Gastroesophageal sphincter (tissue), 4 donors: ENCODE data around the gene KIF1A. TPM values are rescaled to one million over a fixed set of nuclear protein-coding genes. Genes with fewer than 3 reads are reported as not detected.

Experiments
- ATAC-seq: fragments of 150-250 bp; one replicate; pipeline ENCODE4 v1.9.1; 2016; ENCODE audit warnings: mild to moderate bottlenecking, moderate library complexity
- H3K27ac ChIP-seq, 4 donors: fragments of 200-600 bp; sonication (generic) in 3 of 4; 1 replicate in 3 of 4; 2 replicates in 1 of 4; pipeline ENCODE4 v1.5.1; 2016 to 2019
- H3K27me3 ChIP-seq: fragments of 200-600 bp; sonication (generic); one replicate; pipeline ENCODE4 v1.5.1; 2019
- H3K36me3 ChIP-seq, 2 donors: fragments of 200-600 bp; sonication (generic); one replicate each; pipeline ENCODE4 v1.5.1; 2019; ENCODE audit warnings: control low read depth in 1 of 2
- H3K4me1 ChIP-seq, 3 donors: fragments of 200-600 bp; sonication (generic); 1 replicate in 2 of 3; 2 replicates in 1 of 3; pipeline ENCODE4 v1.5.1; 2016 to 2019; ENCODE audit warnings: control low read depth in 2 of 3
- H3K4me3 ChIP-seq, 2 donors: fragments of 200-600 bp; sonication (generic); one replicate each; pipeline ENCODE4 v1.5.1; 2019; ENCODE audit warnings: mild to moderate bottlenecking in 1 of 2, moderate library complexity in 1 of 2
- H3K9me3 ChIP-seq, 3 donors: fragments of 200-600 bp; sonication (generic); one replicate each; pipeline ENCODE4 v1.5.1; 2017 to 2019; ENCODE audit warnings: control low read depth in 2 of 3
- EP300 ChIP-seq: sonication (generic); formaldehyde crosslinking; IDR thresholded peaks from one replicate; pipeline ENCODE4 v1.6.1; 2017; ENCODE audit warnings: antibody characterized with exemption, mild to moderate bottlenecking
- POLR2A ChIP-seq, 2 donors: fragments of 450-650 bp; IDR thresholded peaks; one replicate each; pipeline ENCODE4 v1.6.1; 2017; ENCODE audit warnings: antibody characterized with exemption in 2 of 2, mild to moderate bottlenecking in 2 of 2, moderate library complexity in 1 of 2
- POLR2AphosphoS5 ChIP-seq: sonication (generic); formaldehyde crosslinking; IDR thresholded peaks from one replicate; pipeline ENCODE4 v1.6.1; 2017; ENCODE audit warnings: antibody characterized with exemption
- WGBS, 2 donors: methylation state at CpG; one replicate each; pipeline ENCODE4 v1.1.5; 2018; ENCODE audit warnings: low coverage in 1 of 2; 5-methylcytosine and 5-hydroxymethylcytosine counted together
- small RNA-seq, 4 donors: library from RNA; depleted of rRNA; stranded (forward); fragments of <200 nt; gene quantifications; one replicate each; pipeline ENCODE3, GENCODE V24; 2016
- total RNA-seq, 4 donors: library from RNA; depleted of rRNA; stranded (reverse); fragments of >200 nt; gene quantifications; one replicate each; pipeline ENCODE4 v1.1.0, GENCODE V29; 2016
- TF ChIP-seq, protein P1 (sequence below), 4 experiments: fragments of 200-600 bp in 2 of 4; fragments of 450-650 bp in 2 of 4; sonication (generic) in 1 of 4; IDR thresholded peaks; one replicate each; pipeline ENCODE4 v1.5.1; 2017 to 2019; ENCODE audit warnings: antibody characterized with exemption in 4 of 4, mild to moderate bottlenecking in 2 of 4, moderate library complexity in 2 of 4

Gene KIF1A
- total RNA-seq, 4 donors from 2014 or later, result 0.62 to 2.3 (median 1.6) TPM

- Histone ChIP-seq H3K27me3 (peaks cover 63% of the 10 kb centered on the region), H3K9me3 (peaks cover 0 to 2% (median 0%) of the 10 kb centered on the region in 3 donors), H3K27ac (no peak overlapping the region), H3K4me3 (no peak overlapping the region), H3K36me3 (no peaks in the 10 kb centered on the region), H3K4me1 (peaks cover 0 to 7% (median 0%) of the 10 kb centered on the region in 3 donors)
- no peak for ATAC-seq
- TF ChIP-seq POLR2AphosphoS5 (no peak), EP300 (no peak), POLR2A (IDR thresholded peaks at IDR 0.05) (no peak)
- TF ChIP-seq, protein P1, sequence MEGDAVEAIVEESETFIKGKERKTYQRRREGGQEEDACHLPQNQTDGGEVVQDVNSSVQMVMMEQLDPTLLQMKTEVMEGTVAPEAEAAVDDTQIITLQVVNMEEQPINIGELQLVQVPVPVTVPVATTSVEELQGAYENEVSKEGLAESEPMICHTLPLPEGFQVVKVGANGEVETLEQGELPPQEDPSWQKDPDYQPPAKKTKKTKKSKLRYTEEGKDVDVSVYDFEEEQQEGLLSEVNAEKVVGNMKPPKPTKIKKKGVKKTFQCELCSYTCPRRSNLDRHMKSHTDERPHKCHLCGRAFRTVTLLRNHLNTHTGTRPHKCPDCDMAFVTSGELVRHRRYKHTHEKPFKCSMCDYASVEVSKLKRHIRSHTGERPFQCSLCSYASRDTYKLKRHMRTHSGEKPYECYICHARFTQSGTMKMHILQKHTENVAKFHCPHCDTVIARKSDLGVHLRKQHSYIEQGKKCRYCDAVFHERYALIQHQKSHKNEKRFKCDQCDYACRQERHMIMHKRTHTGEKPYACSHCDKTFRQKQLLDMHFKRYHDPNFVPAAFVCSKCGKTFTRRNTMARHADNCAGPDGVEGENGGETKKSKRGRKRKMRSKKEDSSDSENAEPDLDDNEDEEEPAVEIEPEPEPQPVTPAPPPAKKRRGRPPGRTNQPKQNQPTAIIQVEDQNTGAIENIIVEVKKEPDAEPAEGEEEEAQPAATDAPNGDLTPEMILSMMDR (IDR thresholded peaks at IDR 0.05), result no peak
- WGBS, 2 donors, result 56 to 68% methylated on average over 5 to 7 of the region's 7 CpGs
Measured at GRCh38 chr2:240670402-240670801, 149.6 kb downstream of the KIF1A start.

- Histone ChIP-seq H3K4me1 (no peaks in the 10 kb centered on the region), H3K27me3 (peaks cover 56% of the 10 kb centered on the region), H3K4me3 (no peak overlapping the region), H3K27ac (no peak overlapping the region), H3K36me3 (no peaks in the 10 kb centered on the region), H3K9me3 (peaks cover 0 to 19% (median 0%) of the 10 kb centered on the region in 3 donors)
- no peak for TF ChIP-seq EP300
- no peak for TF ChIP-seq POLR2AphosphoS5
- no peak for TF ChIP-seq POLR2A (IDR thresholded peaks at IDR 0.05)
- TF ChIP-seq, protein P1 (IDR thresholded peaks at IDR 0.05), result no peak
- ATAC-seq, result no peak
- WGBS, 2 donors, result 71 to 100% methylated on average over 1 of the region's 1 CpG
Measured at GRCh38 chr2:240664622-240665021, 155.4 kb downstream of the KIF1A start.

Small RNAs within 50 kb of the gene (small RNA-seq; reads per million reads assigned to genes)
- gene AC011298.3, result 0 reads per million in 4 donors

Other genes starting within 250 kb of the KIF1A start
- gene CAPN10, start 233.5 kb downstream of the KIF1A start, total RNA-seq, result 10 to 100 TPM; 19.2 to 34.7 (median 23.2) TPM
- 1 to 10 TPM in 3 of 4 donors, under 1 TPM in 1; 0.93 to 2.3 (median 1.9) TPM for gene GPR35, start 194.7 kb downstream of the KIF1A start, total RNA-seq
- not detected for gene AQP12B, start 137.3 kb downstream of the KIF1A start, total RNA-seq
- not detected for gene AQP12A, start 128.4 kb downstream of the KIF1A start, total RNA-seq
- gene AGXT, start 48.6 kb upstream of the KIF1A start, total RNA-seq, result not detected
- 1 to 10 TPM in 1 of 4 donors, under 1 TPM in 2, not detected in 1; 0.27 to 9.7 (median 0.77) TPM for gene MAB21L4, start 75.9 kb upstream of the KIF1A start, total RNA-seq
- gene CROCC2, start 86.1 kb upstream of the KIF1A start, total RNA-seq, result not detected
- gene SNED1, start 178.4 kb upstream of the KIF1A start, total RNA-seq, result 10 to 100 TPM in 2 of 4 donors, 1 to 10 TPM in 2; 8.3 to 29.9 (median 14.6) TPM